CMK (cell line): ENCODE data around the gene GP9.
"Not testable (repeated sequence)": the region's sequence is repeated elsewhere in the genome, so short reads cannot be mapped to it uniquely, and the experiment has no call there.

ENCODE experiments used
- DNase-seq: peaks from one replicate; pipeline ENCODE4 v3.0.0-alpha.2; 2010; ENCODE audit warnings: low read depth

Gene GP9

GRCh38 chr3:129070086-129070885 lies 9.7 kb downstream of the GP9 start:
- no peak for DNase-seq

- DNase-seq, result no peak
These were observed 16.6 kb downstream of the GP9 start for GRCh38 chr3:129077222-129077621.

- no peak for DNase-seq
These were observed 17.9 kb downstream of the GP9 start for GRCh38 chr3:129078510-129078909.

GRCh38 chr3:129081503-129081902 lies 20.9 kb downstream of the GP9 start:
- no peak for DNase-seq

- DNase-seq, result no peak
These were observed 21.4 kb downstream of the GP9 start for GRCh38 chr3:129082026-129082425.

GRCh38 chr3:129084501-129084900 lies 23.9 kb downstream of the GP9 start:
- no peak for DNase-seq

GRCh38 chr3:129085165-129085715 lies 24.7 kb downstream of the GP9 start:
- no peak for DNase-seq

GRCh38 chr3:129085818-129086217 lies 25.2 kb downstream of the GP9 start:
- DNase-seq, result no peak

- no peak for DNase-seq
These were observed 26.6 kb downstream of the GP9 start for GRCh38 chr3:129087138-129087702.

- DNase-seq, result not testable (repeated sequence)
These were observed 27.3 kb downstream of the GP9 start for GRCh38 chr3:129087904-129088303.

GRCh38 chr3:129088312-129088711 lies 27.7 kb downstream of the GP9 start:
- not testable (repeated sequence) for DNase-seq

- no peak for DNase-seq
These were observed 34.7 kb downstream of the GP9 start for GRCh38 chr3:129095285-129095684.

- DNase-seq, result no peak
These were observed 39.7 kb downstream of the GP9 start for GRCh38 chr3:129100274-129100673.

GRCh38 chr3:129101370-129102138 lies 41.0 kb downstream of the GP9 start:
- no peak for DNase-seq

- DNase-seq, result no peak
These were observed 42.7 kb downstream of the GP9 start for GRCh38 chr3:129103296-129103695.

GRCh38 chr3:129104051-129104450 lies 43.5 kb downstream of the GP9 start:
- DNase-seq, result no peak

GRCh38 chr3:129104498-129105079 lies 44.0 kb downstream of the GP9 start:
- DNase-seq, result no peak

GRCh38 chr3:129105862-129106261 lies 45.3 kb downstream of the GP9 start:
- no peak for DNase-seq

GRCh38 chr3:129106320-129106719 lies 45.7 kb downstream of the GP9 start:
- DNase-seq, result no peak

GRCh38 chr3:129106866-129107565 lies 46.4 kb downstream of the GP9 start:
- DNase-seq, result no peak

GRCh38 chr3:129107793-129108192 lies 47.2 kb downstream of the GP9 start:
- no peak for DNase-seq
